GM12872 (cell line): ENCODE data around the gene PROC.

ENCODE experiments used
- TF ChIP-seq, protein P1 (sequence below): IDR thresholded peaks from 3 replicates; pipeline ENCODE4 v1.5.1; 2011; ENCODE audit warnings: low read depth, mild to moderate bottlenecking, low read length, moderate library complexity; ENCODE audit not compliant: insufficient read depth

PROC gene

DNA sequence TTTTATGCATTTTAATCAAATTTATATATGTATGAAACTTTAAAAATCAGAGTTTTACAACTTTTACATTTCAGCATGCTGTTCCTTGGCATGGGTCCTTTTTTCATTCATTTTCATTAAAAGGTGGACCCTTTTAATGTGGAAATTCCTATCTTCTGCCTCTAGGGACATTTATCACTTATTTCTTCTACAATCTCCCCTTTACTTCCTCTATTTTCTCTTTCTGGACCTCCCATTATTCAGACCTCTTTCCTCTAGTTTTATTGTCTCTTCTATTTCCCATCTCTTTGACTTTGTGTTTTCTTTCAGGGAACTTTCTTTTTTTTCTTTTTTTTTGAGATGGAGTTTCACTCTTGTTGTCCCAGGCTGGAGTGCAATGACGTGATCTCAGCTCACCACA, 5.7 kb downstream of the PROC start:
- TF ChIP-seq, protein P1, sequence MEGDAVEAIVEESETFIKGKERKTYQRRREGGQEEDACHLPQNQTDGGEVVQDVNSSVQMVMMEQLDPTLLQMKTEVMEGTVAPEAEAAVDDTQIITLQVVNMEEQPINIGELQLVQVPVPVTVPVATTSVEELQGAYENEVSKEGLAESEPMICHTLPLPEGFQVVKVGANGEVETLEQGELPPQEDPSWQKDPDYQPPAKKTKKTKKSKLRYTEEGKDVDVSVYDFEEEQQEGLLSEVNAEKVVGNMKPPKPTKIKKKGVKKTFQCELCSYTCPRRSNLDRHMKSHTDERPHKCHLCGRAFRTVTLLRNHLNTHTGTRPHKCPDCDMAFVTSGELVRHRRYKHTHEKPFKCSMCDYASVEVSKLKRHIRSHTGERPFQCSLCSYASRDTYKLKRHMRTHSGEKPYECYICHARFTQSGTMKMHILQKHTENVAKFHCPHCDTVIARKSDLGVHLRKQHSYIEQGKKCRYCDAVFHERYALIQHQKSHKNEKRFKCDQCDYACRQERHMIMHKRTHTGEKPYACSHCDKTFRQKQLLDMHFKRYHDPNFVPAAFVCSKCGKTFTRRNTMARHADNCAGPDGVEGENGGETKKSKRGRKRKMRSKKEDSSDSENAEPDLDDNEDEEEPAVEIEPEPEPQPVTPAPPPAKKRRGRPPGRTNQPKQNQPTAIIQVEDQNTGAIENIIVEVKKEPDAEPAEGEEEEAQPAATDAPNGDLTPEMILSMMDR = no peak

DNA sequence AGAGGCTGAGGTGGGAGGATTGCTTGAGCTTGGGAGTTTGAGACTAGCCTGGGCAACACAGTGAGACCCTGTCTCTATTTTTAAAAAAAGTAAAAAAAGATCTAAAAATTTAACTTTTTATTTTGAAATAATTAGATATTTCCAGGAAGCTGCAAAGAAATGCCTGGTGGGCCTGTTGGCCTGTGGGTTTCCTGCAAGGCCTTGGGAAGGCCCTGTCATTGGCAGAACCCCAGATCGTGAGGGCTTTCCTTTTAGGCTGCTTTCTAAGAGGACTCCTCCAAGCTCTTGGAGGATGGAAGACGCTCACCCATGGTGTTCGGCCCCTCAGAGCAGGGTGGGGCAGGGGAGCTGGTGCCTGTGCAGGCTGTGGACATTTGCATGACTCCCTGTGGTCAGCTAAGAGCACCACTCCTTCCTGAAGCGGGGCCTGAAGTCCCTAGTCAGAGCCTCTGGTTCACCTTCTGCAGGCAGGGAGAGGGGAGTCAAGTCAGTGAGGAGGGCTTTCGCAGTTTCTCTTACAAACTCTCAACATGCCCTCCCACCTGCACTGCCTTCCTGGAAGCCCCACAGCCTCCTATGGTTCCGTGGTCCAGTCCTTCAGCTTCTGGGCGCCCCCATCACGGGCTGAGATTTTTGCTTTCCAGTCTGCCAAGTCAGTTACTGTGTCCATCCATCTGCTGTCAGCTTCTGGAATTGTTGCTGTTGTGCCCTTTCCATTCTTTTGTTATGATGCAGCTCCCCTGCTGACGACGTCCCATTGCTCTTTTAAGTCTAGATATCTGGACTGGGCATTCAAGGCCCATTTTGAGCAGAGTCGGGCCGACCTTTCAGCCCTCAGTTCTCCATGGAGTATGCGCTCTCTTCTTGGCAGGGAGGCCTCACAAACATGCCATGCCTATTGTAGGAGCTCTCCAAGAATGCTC, 6.6 kb downstream of the PROC start:
- TF ChIP-seq, protein P1 = no peak

DNA sequence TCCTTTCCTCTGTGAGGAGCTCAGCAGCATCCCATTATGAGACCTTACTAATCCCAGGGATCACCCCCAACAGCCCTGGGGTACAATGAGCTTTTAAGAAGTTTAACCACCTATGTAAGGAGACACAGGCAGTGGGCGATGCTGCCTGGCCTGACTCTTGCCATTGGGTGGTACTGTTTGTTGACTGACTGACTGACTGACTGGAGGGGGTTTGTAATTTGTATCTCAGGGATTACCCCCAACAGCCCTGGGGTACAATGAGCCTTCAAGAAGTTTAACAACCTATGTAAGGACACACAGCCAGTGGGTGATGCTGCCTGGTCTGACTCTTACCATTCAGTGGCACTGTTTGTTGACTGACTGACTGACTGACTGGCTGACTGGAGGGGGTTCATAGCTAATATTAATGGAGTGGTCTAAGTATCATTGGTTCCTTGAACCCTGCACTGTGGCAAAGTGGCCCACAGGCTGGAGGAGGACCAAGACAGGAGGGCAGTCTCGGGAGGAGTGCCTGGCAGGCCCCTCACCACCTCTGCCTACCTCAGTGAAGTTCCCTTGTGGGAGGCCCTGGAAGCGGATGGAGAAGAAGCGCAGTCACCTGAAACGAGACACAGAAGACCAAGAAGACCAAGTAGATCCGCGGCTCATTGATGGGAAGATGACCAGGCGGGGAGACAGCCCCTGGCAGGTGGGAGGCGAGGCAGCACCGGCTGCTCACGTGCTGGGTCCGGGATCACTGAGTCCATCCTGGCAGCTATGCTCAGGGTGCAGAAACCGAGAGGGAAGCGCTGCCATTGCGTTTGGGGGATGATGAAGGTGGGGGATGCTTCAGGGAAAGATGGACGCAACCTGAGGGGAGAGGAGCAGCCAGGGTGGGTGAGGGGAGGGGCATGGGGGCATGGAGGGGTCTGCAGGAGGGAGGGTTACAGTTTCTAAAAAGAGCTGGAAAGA, 7.6 kb downstream of the PROC start:
- TF ChIP-seq, protein P1 = no peak

DNA sequence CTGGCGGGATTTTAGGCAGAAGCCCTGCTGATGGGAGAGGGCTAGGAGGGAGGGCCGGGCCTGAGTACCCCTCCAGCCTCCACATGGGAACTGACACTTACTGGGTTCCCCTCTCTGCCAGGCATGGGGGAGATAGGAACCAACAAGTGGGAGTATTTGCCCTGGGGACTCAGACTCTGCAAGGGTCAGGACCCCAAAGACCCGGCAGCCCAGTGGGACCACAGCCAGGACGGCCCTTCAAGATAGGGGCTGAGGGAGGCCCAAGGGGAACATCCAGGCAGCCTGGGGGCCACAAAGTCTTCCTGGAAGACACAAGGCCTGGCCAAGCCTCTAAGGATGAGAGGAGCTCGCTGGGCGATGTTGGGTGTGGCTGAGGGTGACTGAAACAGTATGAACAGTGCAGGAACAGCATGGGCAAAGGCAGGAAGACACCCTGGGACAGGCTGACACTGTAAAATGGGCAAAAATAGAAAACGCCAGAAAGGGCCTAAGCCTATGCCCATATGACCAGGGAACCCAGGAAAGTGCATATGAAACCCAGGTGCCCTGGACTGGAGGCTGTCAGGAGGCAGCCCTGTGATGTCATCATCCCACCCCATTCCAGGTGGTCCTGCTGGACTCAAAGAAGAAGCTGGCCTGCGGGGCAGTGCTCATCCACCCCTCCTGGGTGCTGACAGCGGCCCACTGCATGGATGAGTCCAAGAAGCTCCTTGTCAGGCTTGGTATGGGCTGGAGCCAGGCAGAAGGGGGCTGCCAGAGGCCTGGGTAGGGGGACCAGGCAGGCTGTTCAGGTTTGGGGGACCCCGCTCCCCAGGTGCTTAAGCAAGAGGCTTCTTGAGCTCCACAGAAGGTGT, 8.5 kb downstream of the PROC start:
- TF ChIP-seq, protein P1 = no peak

DNA sequence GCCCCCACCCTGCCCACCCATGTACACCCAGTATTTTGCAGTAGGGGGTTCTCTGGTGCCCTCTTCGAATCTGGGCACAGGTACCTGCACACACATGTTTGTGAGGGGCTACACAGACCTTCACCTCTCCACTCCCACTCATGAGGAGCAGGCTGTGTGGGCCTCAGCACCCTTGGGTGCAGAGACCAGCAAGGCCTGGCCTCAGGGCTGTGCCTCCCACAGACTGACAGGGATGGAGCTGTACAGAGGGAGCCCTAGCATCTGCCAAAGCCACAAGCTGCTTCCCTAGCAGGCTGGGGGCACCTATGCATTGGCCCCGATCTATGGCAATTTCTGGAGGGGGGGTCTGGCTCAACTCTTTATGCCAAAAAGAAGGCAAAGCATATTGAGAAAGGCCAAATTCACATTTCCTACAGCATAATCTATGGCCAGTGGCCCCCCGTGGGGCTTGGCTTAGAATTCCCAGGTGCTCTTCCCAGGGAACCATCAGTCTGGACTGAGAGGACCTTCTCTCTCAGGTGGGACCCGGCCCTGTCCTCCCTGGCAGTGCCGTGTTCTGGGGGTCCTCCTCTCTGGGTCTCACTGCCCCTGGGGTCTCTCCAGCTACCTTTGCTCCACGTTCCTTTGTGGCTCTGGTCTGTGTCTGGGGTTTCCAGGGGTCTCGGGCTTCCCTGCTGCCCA, 9.3 kb downstream of the PROC start:
- TF ChIP-seq, protein P1 = no peak

DNA sequence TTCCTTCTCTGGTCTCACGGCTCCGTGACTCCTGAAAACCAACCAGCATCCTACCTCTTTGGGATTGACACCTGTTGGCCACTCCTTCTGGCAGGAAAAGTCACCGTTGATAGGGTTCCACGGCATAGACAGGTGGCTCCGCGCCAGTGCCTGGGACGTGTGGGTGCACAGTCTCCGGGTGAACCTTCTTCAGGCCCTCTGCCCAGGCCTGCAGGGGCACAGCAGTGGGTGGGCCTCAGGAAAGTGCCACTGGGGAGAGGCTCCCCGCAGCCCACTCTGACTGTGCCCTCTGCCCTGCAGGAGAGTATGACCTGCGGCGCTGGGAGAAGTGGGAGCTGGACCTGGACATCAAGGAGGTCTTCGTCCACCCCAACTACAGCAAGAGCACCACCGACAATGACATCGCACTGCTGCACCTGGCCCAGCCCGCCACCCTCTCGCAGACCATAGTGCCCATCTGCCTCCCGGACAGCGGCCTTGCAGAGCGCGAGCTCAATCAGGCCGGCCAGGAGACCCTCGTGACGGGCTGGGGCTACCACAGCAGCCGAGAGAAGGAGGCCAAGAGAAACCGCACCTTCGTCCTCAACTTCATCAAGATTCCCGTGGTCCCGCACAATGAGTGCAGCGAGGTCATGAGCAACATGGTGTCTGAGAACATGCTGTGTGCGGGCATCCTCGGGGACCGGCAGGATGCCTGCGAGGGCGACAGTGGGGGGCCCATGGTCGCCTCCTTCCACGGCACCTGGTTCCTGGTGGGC, 10.0 kb downstream of the PROC start:
- TF ChIP-seq, protein P1 = no peak
